ENCODE measurements around the gene CAB39L.

CAB39L gene

GRCh38 chr13:49347650-49348385 lies 96.0 kb downstream of the CAB39L start:
- no peak overlapping the region for H3K4me3 ChIP-seq (ENCODE audit: low read length in 2 of 2)
- H3K9me3 ChIP-seq (ENCODE audit: control insufficient read depth in 2 of 2, low read length in 2 of 2): no peaks in the 10 kb centered on the region
- H3K9ac ChIP-seq (ENCODE audit: low read length in 2 of 2): no peak overlapping the region
- peaks cover 3% of the 10 kb centered on the region for H3K4me1 ChIP-seq (ENCODE audit: control insufficient read depth, insufficient read depth, low read length)
- H3K27me3 ChIP-seq (ENCODE audit: control insufficient read depth in 1 of 2, insufficient read depth in 2 of 2, low read length in 2 of 2): no peaks in the 10 kb centered on the region
- H3K36me3 ChIP-seq (ENCODE audit: control insufficient read depth in 2 of 2, insufficient read depth in 2 of 2, low read length in 2 of 2): peaks cover 0 to 15% of the 10 kb centered on the region in 2 donors
- no peak overlapping the region for H3K27ac ChIP-seq (ENCODE audit: low read length)

GRCh38 chr13:49346460-49346859 lies 97.4 kb downstream of the CAB39L start:
- Histone ChIP-seq H3K9ac (ENCODE audit: low read length in 2 of 2) (no peak overlapping the region), H3K9me3 (ENCODE audit: control insufficient read depth in 2 of 2, low read length in 2 of 2) (no peaks in the 10 kb centered on the region), H3K4me1 (ENCODE audit: control insufficient read depth, insufficient read depth, low read length) (no peaks in the 10 kb centered on the region), H3K27ac (ENCODE audit: low read length) (no peak overlapping the region), H3K27me3 (ENCODE audit: control insufficient read depth in 1 of 2, insufficient read depth in 2 of 2, low read length in 2 of 2) (no peaks in the 10 kb centered on the region), H3K4me3 (ENCODE audit: low read length in 2 of 2) (no peak overlapping the region), H3K36me3 (ENCODE audit: control insufficient read depth in 2 of 2, insufficient read depth in 2 of 2, low read length in 2 of 2) (peaks cover 0 to 17% of the 10 kb centered on the region in 2 donors)

DNA sequence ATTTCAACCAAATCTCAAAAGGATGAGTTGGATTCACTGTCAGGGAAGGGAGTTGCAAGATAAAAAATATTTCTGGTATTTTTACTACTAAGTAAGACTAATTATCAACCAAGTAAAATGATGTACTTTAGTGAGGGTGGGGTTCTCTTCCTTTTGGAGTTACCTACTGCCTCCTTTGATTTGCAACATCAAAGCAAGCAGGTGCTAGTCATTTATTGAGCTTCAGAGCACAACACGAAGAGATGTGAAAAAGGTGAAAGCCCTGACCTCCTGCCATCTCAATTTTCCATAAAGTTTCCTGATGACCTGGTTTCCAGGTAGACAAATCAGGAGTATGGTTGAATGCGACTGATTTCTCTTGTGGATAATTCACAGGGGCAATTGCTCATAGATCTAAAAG lies 100.1 kb downstream of the CAB39L start:
- Histone ChIP-seq H3K36me3 (ENCODE audit: control insufficient read depth in 2 of 2, insufficient read depth in 2 of 2, low read length in 2 of 2) (peaks cover 8 to 20% of the 10 kb centered on the region in 2 donors), H3K27me3 (ENCODE audit: control insufficient read depth in 1 of 2, insufficient read depth in 2 of 2, low read length in 2 of 2) (no peaks in the 10 kb centered on the region), H3K4me1 (ENCODE audit: control insufficient read depth, insufficient read depth, low read length) (no peaks in the 10 kb centered on the region), H3K27ac (ENCODE audit: low read length) (no peak overlapping the region), H3K4me3 (ENCODE audit: low read length in 2 of 2) (no peak overlapping the region), H3K9me3 (ENCODE audit: control insufficient read depth in 2 of 2, low read length in 2 of 2) (no peaks in the 10 kb centered on the region), H3K9ac (ENCODE audit: low read length in 2 of 2) (no peak overlapping the region)

DNA sequence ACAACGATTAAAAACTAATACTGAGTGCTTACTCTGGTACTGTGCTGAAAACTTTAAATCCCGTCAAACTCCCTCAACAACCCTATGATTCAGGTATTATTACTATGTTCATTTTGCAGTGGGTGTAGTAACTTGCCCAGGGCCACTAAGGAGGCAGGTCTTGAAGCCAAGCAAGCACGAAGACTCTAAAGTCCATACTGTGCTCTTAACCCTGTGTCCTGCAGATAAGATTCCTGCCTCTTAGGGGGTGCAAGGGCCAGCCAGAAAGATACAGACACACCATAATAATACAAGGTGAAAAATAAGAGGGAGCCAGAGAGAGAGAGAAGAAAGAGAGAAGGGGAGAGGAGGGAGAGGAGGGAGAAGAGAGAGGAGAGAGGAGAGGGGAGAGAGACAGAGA lies 100.6 kb downstream of the CAB39L start:
- no peaks in the 10 kb centered on the region for H3K9me3 ChIP-seq (ENCODE audit: control insufficient read depth in 2 of 2, low read length in 2 of 2)
- no peak overlapping the region for H3K9ac ChIP-seq (ENCODE audit: low read length in 2 of 2)
- peaks cover 8 to 20% of the 10 kb centered on the region in 2 donors for H3K36me3 ChIP-seq (ENCODE audit: control insufficient read depth in 2 of 2, insufficient read depth in 2 of 2, low read length in 2 of 2)
- H3K27ac ChIP-seq (ENCODE audit: low read length): no peak overlapping the region
- H3K27me3 ChIP-seq (ENCODE audit: control insufficient read depth in 1 of 2, insufficient read depth in 2 of 2, low read length in 2 of 2): no peaks in the 10 kb centered on the region
- H3K4me1 ChIP-seq (ENCODE audit: control insufficient read depth, insufficient read depth, low read length): no peaks in the 10 kb centered on the region
- no peak overlapping the region for H3K4me3 ChIP-seq (ENCODE audit: low read length in 2 of 2)

- Histone ChIP-seq H3K36me3 (ENCODE audit: control insufficient read depth in 2 of 2, insufficient read depth in 2 of 2, low read length in 2 of 2) (peaks cover 11 to 21% of the 10 kb centered on the region in 2 donors), H3K4me3 (ENCODE audit: low read length in 2 of 2) (no peak overlapping the region), H3K27me3 (ENCODE audit: control insufficient read depth in 1 of 2, insufficient read depth in 2 of 2, low read length in 2 of 2) (no peaks in the 10 kb centered on the region), H3K4me1 (ENCODE audit: control insufficient read depth, insufficient read depth, low read length) (no peaks in the 10 kb centered on the region), H3K9ac (ENCODE audit: low read length in 2 of 2) (no peak overlapping the region), H3K9me3 (ENCODE audit: control insufficient read depth in 2 of 2, low read length in 2 of 2) (no peaks in the 10 kb centered on the region), H3K27ac (ENCODE audit: low read length) (no peak overlapping the region)
These were observed 101.4 kb downstream of the CAB39L start for GRCh38 chr13:49342454-49342853.

GRCh38 chr13:49341941-49342340 lies 101.9 kb downstream of the CAB39L start:
- Histone ChIP-seq H3K4me3 (ENCODE audit: low read length in 2 of 2) (no peak overlapping the region), H3K36me3 (ENCODE audit: control insufficient read depth in 2 of 2, insufficient read depth in 2 of 2, low read length in 2 of 2) (peaks cover 11 to 26% of the 10 kb centered on the region in 2 donors), H3K27ac (ENCODE audit: low read length) (no peak overlapping the region), H3K27me3 (ENCODE audit: control insufficient read depth in 1 of 2, insufficient read depth in 2 of 2, low read length in 2 of 2) (no peaks in the 10 kb centered on the region), H3K4me1 (ENCODE audit: control insufficient read depth, insufficient read depth, low read length) (no peaks in the 10 kb centered on the region), H3K9ac (ENCODE audit: low read length in 2 of 2) (no peak overlapping the region), H3K9me3 (ENCODE audit: control insufficient read depth in 2 of 2, low read length in 2 of 2) (no peaks in the 10 kb centered on the region)

GRCh38 chr13:49341517-49341916 lies 102.3 kb downstream of the CAB39L start:
- no peaks in the 10 kb centered on the region for H3K27me3 ChIP-seq (ENCODE audit: control insufficient read depth in 1 of 2, insufficient read depth in 2 of 2, low read length in 2 of 2)
- H3K4me1 ChIP-seq (ENCODE audit: control insufficient read depth, insufficient read depth, low read length): no peaks in the 10 kb centered on the region
- no peak overlapping the region for H3K9ac ChIP-seq (ENCODE audit: low read length in 2 of 2)
- peaks cover 14 to 26% of the 10 kb centered on the region in 2 donors for H3K36me3 ChIP-seq (ENCODE audit: control insufficient read depth in 2 of 2, insufficient read depth in 2 of 2, low read length in 2 of 2)
- no peaks in the 10 kb centered on the region for H3K9me3 ChIP-seq (ENCODE audit: control insufficient read depth in 2 of 2, low read length in 2 of 2)
- H3K4me3 ChIP-seq (ENCODE audit: low read length in 2 of 2): no peak overlapping the region
- no peak overlapping the region for H3K27ac ChIP-seq (ENCODE audit: low read length)

- peaks cover 14 to 26% of the 10 kb centered on the region in 2 donors for H3K36me3 ChIP-seq (ENCODE audit: control insufficient read depth in 2 of 2, insufficient read depth in 2 of 2, low read length in 2 of 2)
- H3K4me3 ChIP-seq (ENCODE audit: low read length in 2 of 2): no peak overlapping the region
- H3K27ac ChIP-seq (ENCODE audit: low read length): no peak overlapping the region
- no peak overlapping the region for H3K9ac ChIP-seq (ENCODE audit: low read length in 2 of 2)
- H3K9me3 ChIP-seq (ENCODE audit: control insufficient read depth in 2 of 2, low read length in 2 of 2): no peaks in the 10 kb centered on the region
- no peaks in the 10 kb centered on the region for H3K27me3 ChIP-seq (ENCODE audit: control insufficient read depth in 1 of 2, insufficient read depth in 2 of 2, low read length in 2 of 2)
- no peaks in the 10 kb centered on the region for H3K4me1 ChIP-seq (ENCODE audit: control insufficient read depth, insufficient read depth, low read length)
These were observed 103.7 kb downstream of the CAB39L start for GRCh38 chr13:49340161-49340560.

- H3K36me3 ChIP-seq (ENCODE audit: control insufficient read depth in 2 of 2, insufficient read depth in 2 of 2, low read length in 2 of 2): peaks cover 19% of the 10 kb centered on the region in 2 donors
- no peaks in the 10 kb centered on the region for H3K4me1 ChIP-seq (ENCODE audit: control insufficient read depth, insufficient read depth, low read length)
These were observed 107.2 kb downstream of the CAB39L start for GRCh38 chr13:49336655-49337054.

GRCh38 chr13:49330546-49330864 lies 113.4 kb downstream of the CAB39L start:
- no peak overlapping the region for H3K4me3 ChIP-seq (ENCODE audit: low read length in 2 of 2)
- H3K27ac ChIP-seq (ENCODE audit: low read length): no peak overlapping the region
- peaks cover 5% of the 10 kb centered on the region for H3K4me1 ChIP-seq (ENCODE audit: control insufficient read depth, insufficient read depth, low read length)
- H3K9ac ChIP-seq (ENCODE audit: low read length in 2 of 2): no peak overlapping the region
- H3K27me3 ChIP-seq (ENCODE audit: control insufficient read depth in 1 of 2, insufficient read depth in 2 of 2, low read length in 2 of 2): no peaks in the 10 kb centered on the region
- H3K36me3 ChIP-seq (ENCODE audit: control insufficient read depth in 2 of 2, insufficient read depth in 2 of 2, low read length in 2 of 2): peaks cover 13 to 15% of the 10 kb centered on the region in 2 donors
- H3K9me3 ChIP-seq (ENCODE audit: control insufficient read depth in 2 of 2, low read length in 2 of 2): no peaks in the 10 kb centered on the region

More at GRCh38 chr13:49336655-49337054, 107.2 kb downstream of the CAB39L start:
- Histone ChIP-seq H3K27me3 (ENCODE audit: control insufficient read depth in 1 of 2, insufficient read depth in 2 of 2, low read length in 2 of 2) (no peaks in the 10 kb centered on the region), H3K9ac (ENCODE audit: low read length in 2 of 2) (no peak overlapping the region), H3K4me3 (ENCODE audit: low read length in 2 of 2) (no peak overlapping the region), H3K27ac (ENCODE audit: low read length) (no peak overlapping the region), H3K9me3 (ENCODE audit: control insufficient read depth in 2 of 2, low read length in 2 of 2) (no peaks in the 10 kb centered on the region)

DNA sequence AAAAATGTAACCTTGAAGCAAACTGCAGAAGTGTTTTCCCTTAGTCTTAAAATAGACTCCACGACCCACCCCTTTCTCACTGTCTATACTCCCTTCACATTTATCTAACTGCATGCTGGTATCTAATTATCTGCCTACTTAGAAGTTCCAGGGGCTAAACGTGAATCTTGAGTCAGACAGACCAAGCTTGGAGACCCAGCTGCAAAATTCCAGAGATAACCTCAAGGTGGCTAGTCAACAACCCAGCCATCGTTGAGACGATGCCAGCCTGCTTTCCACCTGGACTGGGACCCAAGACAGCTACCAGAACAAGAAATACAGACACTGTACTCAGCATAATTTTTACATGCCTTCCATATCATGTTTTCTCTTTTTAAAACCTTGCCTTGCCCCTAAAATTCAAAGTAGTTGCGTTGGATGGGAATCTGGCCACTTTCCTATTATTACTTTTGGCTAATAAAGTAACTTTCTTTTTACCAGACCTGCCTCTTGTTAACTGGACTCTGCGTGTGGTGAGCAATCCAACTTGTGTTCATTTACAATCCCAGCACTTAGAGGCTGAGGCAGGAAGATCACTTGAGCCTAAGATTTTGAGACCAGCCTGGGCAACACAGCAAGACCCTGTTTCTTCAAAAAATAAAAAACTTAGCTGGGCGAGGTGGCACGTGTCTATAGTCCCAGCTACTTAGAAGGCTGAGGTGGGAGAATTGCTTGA lies 113.9 kb downstream of the CAB39L start:
- Histone ChIP-seq H3K27ac (ENCODE audit: low read length) (peak overlapping the region; percentile 1), H3K4me3 (ENCODE audit: low read length in 2 of 2) (no peak overlapping the region), H3K9ac (ENCODE audit: low read length in 2 of 2) (no peak overlapping the region), H3K4me1 (ENCODE audit: control insufficient read depth, insufficient read depth, low read length) (peaks cover 5% of the 10 kb centered on the region), H3K27me3 (ENCODE audit: control insufficient read depth in 1 of 2, insufficient read depth in 2 of 2, low read length in 2 of 2) (no peaks in the 10 kb centered on the region), H3K9me3 (ENCODE audit: control insufficient read depth in 2 of 2, low read length in 2 of 2) (no peaks in the 10 kb centered on the region), H3K36me3 (ENCODE audit: control insufficient read depth in 2 of 2, insufficient read depth in 2 of 2, low read length in 2 of 2) (peaks cover 13 to 15% of the 10 kb centered on the region in 2 donors)

All from stomach smooth muscle (tissue), 2 donors.